Endothelial cell (in vitro differentiated cells): ENCODE measurements around the gene GGACT. TPM values are rescaled to one million over a fixed set of nuclear protein-coding genes. Genes with fewer than 3 reads are reported as not detected.

Experiments used
- DNase-seq: peaks from one replicate; pipeline ENCODE4 v3.0.0; 2021; ENCODE audit warnings: low spot score
- H3K27ac Mint-ChIP-seq: one replicate; pipeline ENCODE4 v1.8.0; 2021; ENCODE audit warnings: mixed read lengths, inconsistent platforms; ENCODE audit not compliant: unreplicated experiment
- H3K27me3 Mint-ChIP-seq: one replicate; pipeline ENCODE4 v1.8.0; 2021; ENCODE audit warnings: mild to moderate bottlenecking, moderate library complexity, mixed read lengths, inconsistent platforms; ENCODE audit not compliant: unreplicated experiment
- H3K36me3 Mint-ChIP-seq: one replicate; pipeline ENCODE4 v1.8.0; 2021; ENCODE audit warnings: mild to moderate bottlenecking, low read depth, mixed read lengths, inconsistent platforms; ENCODE audit not compliant: unreplicated experiment
- H3K4me1 Mint-ChIP-seq: one replicate; pipeline ENCODE4 v1.8.0; 2021; ENCODE audit warnings: mild to moderate bottlenecking, mixed read lengths, inconsistent platforms; ENCODE audit not compliant: unreplicated experiment
- H3K4me3 Mint-ChIP-seq: one replicate; pipeline ENCODE4 v1.8.0; 2021; ENCODE audit warnings: mild to moderate bottlenecking, mixed read lengths, inconsistent platforms; ENCODE audit not compliant: unreplicated experiment
- H3K9me3 Mint-ChIP-seq: one replicate; pipeline ENCODE4 v1.8.0; 2021; ENCODE audit warnings: mixed read lengths, inconsistent platforms; ENCODE audit not compliant: unreplicated experiment
- CTCF ChIP-seq: fragments of 200-600 bp; sonication (generic); IDR thresholded peaks from one replicate; pipeline ENCODE4 v1.5.0; 2021; ENCODE audit warnings: antibody characterized with exemption; ENCODE audit not compliant: unreplicated experiment
- total RNA-seq: library from RNA; stranded (reverse); fragmentation: NEBNext Ultra II Directional; extraction: Animal tissue kit (Norgen Biotek cat#: 25700); gene quantifications from one replicate; pipeline ENCODE4 v1.2.1, GENCODE V29; 2021; ENCODE audit not compliant: unreplicated experiment

Gene GGACT
- total RNA-seq, 1 donor from 2014 or later, result 7.0 TPM

GRCh38 chr13:100523981-100524386 lies 64.6 kb downstream of the GGACT start:
- Mint-ChIP-seq H3K4me3 (no peak overlapping the region), H3K9me3 (no peaks in the 10 kb centered on the region), H3K36me3 (peaks cover 14% of the 10 kb centered on the region), H3K4me1 (peaks cover 28% of the 10 kb centered on the region), H3K27me3 (peaks cover 7% of the 10 kb centered on the region), H3K27ac (no peak overlapping the region)
- no peak for DNase-seq
- TF ChIP-seq CTCF, result no peak

GRCh38 chr13:100523411-100523810 lies 65.2 kb downstream of the GGACT start:
- DNase-seq, result no peak
- peaks cover 28% of the 10 kb centered on the region for H3K4me1 Mint-ChIP-seq
- no peak overlapping the region for H3K27ac Mint-ChIP-seq
- H3K27me3 Mint-ChIP-seq, result peaks cover 7% of the 10 kb centered on the region
- peaks cover 14% of the 10 kb centered on the region for H3K36me3 Mint-ChIP-seq
- no peak overlapping the region for H3K4me3 Mint-ChIP-seq
- no peaks in the 10 kb centered on the region for H3K9me3 Mint-ChIP-seq
- no peak for TF ChIP-seq CTCF

GRCh38 chr13:100522618-100523309 lies 65.8 kb downstream of the GGACT start:
- H3K9me3 Mint-ChIP-seq, result no peaks in the 10 kb centered on the region
- no peak for TF ChIP-seq CTCF
- peak overlapping the region; percentile 26 for H3K4me3 Mint-ChIP-seq
- H3K36me3 Mint-ChIP-seq, result peaks cover 11% of the 10 kb centered on the region
- H3K27ac Mint-ChIP-seq, result no peak overlapping the region
- DNase-seq, result no peak
- H3K4me1 Mint-ChIP-seq, result peaks cover 33% of the 10 kb centered on the region
- peaks cover 7% of the 10 kb centered on the region for H3K27me3 Mint-ChIP-seq

GRCh38 chr13:100521851-100522617 lies 66.6 kb downstream of the GGACT start:
- TF ChIP-seq CTCF, result no peak
- peaks cover 34% of the 10 kb centered on the region for H3K4me1 Mint-ChIP-seq
- no peaks in the 10 kb centered on the region for H3K9me3 Mint-ChIP-seq
- no peak overlapping the region for H3K4me3 Mint-ChIP-seq
- H3K27me3 Mint-ChIP-seq, result peaks cover 7% of the 10 kb centered on the region
- H3K36me3 Mint-ChIP-seq, result peaks cover 11% of the 10 kb centered on the region
- DNase-seq, result no peak
- H3K27ac Mint-ChIP-seq, result no peak overlapping the region
